SJSA1 (cell line): Measurements from ENCODE around the gene TAF15. TPM values are rescaled to one million over a fixed set of nuclear protein-coding genes. Genes with fewer than 3 reads are reported as not detected.

Source experiments
- DNase-seq, 2 experiments: peaks; one replicate each; pipeline ENCODE4 v3.0.0-alpha.2; 2015 to 2020; ENCODE audit warnings: low spot score in 2 of 2, low read depth in 1 of 2
- H3K27ac ChIP-seq: fragments of 250-450 bp; sonication (Bioruptor Pico); 2 replicates; pipeline ENCODE4 v1.5.1; 2020; ENCODE audit warnings: mild to moderate bottlenecking, moderate library complexity
- H3K27me3 ChIP-seq: fragments of 250-450 bp; sonication (Bioruptor Pico); replicated peaks from 2 replicates; pipeline ENCODE4 v1.5.1; 2020; ENCODE audit warnings: mild to moderate bottlenecking, moderate library complexity
- H3K36me3 ChIP-seq: fragments of 250-450 bp; sonication (Bioruptor Pico); 2 replicates; pipeline ENCODE4 v1.5.1; 2020; ENCODE audit warnings: mild to moderate bottlenecking
- H3K4me1 ChIP-seq: fragments of 250-450 bp; sonication (Bioruptor Pico); replicated peaks from 2 replicates; pipeline ENCODE4 v1.6.1; 2021; ENCODE audit warnings: mild to moderate bottlenecking
- H3K4me3 ChIP-seq: fragments of 250-450 bp; sonication (Bioruptor Pico); 2 replicates; pipeline ENCODE4 v1.5.1; 2020; ENCODE audit warnings: mild to moderate bottlenecking
- H3K9me3 ChIP-seq: fragments of 250-450 bp; sonication (Bioruptor Pico); replicated peaks from 2 replicates; pipeline ENCODE4 v1.5.1; 2020; ENCODE audit warnings: mild to moderate bottlenecking
- total RNA-seq: library from RNA; depleted of rRNA; stranded (reverse); fragments of >200 nt; shearing (Covaris generic); gene quantifications from 2 replicates; pipeline ENCODE4 v1.2.3, GENCODE V29; 2014

TAF15 gene
- total RNA-seq, 1 experiment from 2014 or later, result 33.6 TPM

DNA sequence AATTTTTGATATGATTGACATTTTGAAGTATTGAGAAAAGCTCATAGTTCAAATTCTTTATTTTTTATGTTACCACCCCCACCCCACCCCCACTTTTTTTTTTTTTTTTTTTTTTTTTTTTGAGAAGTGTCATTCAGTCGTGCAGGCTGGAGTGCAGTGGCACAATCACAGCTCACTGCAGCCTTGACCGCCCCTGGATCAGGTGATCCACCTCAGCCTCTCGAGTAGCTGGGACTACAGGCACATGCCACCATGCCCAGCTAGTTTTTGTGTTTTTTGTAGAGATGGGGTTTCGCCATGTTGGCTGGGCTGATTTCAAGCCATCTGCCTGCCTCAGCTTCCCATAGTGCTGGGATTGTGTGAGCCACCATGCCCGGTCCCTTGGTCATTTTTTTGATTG lies 7.4 kb downstream of the TAF15 start:
- Histone ChIP-seq H3K36me3 (peaks cover 69% of the 10 kb centered on the region), H3K9me3 (no peaks in the 10 kb centered on the region), H3K4me3 (no peak overlapping the region), H3K27ac (no peak overlapping the region), H3K27me3 (no peaks in the 10 kb centered on the region), H3K4me1 (no peaks in the 10 kb centered on the region)
- DNase-seq, result no peak

- DNase-seq, result no peak
- Histone ChIP-seq H3K27ac (no peak overlapping the region), H3K27me3 (no peaks in the 10 kb centered on the region), H3K9me3 (no peaks in the 10 kb centered on the region), H3K4me1 (no peaks in the 10 kb centered on the region), H3K36me3 (peaks cover 70% of the 10 kb centered on the region), H3K4me3 (no peak overlapping the region)
Observed at GRCh38 chr17:35817196-35817595, 7.9 kb downstream of the TAF15 start.

- H3K4me1 ChIP-seq, result no peaks in the 10 kb centered on the region
- H3K27me3 ChIP-seq, result no peaks in the 10 kb centered on the region
- H3K27ac ChIP-seq, result no peak overlapping the region
- no peak overlapping the region for H3K4me3 ChIP-seq
- no peak for DNase-seq
- no peaks in the 10 kb centered on the region for H3K9me3 ChIP-seq
- H3K36me3 ChIP-seq, result peaks cover 85% of the 10 kb centered on the region
Observed at GRCh38 chr17:35819455-35819854, 10.2 kb downstream of the TAF15 start.

DNA sequence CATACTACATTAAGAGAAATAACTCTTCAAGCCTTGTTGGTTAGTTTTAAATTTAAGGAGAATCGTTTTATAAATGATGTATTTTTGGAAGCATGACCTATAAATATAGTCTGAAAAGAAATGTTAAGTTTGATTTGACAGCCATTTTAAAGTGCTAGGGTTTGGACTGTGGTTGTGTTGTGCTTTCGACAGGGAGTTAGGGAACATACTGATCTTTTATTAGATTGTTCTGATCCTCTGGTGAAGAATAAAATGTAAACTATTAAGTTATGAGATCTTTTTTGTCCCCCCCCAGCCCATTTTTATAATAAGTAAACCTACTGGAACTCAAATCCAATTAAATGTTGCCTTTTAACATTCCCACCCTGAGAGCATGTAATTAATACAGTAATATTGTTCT lies 12.0 kb downstream of the TAF15 start:
- Histone ChIP-seq H3K27me3 (no peaks in the 10 kb centered on the region), H3K4me3 (no peak overlapping the region), H3K9me3 (no peaks in the 10 kb centered on the region), H3K36me3 (peaks cover 92% of the 10 kb centered on the region), H3K27ac (no peak overlapping the region), H3K4me1 (no peaks in the 10 kb centered on the region)
- no peak for DNase-seq

- H3K9me3 ChIP-seq, result no peaks in the 10 kb centered on the region
- no peak overlapping the region for H3K27ac ChIP-seq
- peaks cover 86% of the 10 kb centered on the region for H3K36me3 ChIP-seq
- no peaks in the 10 kb centered on the region for H3K27me3 ChIP-seq
- no peaks in the 10 kb centered on the region for H3K4me1 ChIP-seq
- H3K4me3 ChIP-seq, result no peak overlapping the region
- no peak for DNase-seq
Observed at GRCh38 chr17:35825206-35825605, 15.9 kb downstream of the TAF15 start.

- no peak overlapping the region for H3K4me3 ChIP-seq
- no peaks in the 10 kb centered on the region for H3K9me3 ChIP-seq
- H3K36me3 ChIP-seq, result peaks cover 95% of the 10 kb centered on the region
- no peaks in the 10 kb centered on the region; the same call in 1 of the 2 replicates for H3K27me3 ChIP-seq
- H3K27ac ChIP-seq, result no peak overlapping the region
- no peaks in the 10 kb centered on the region for H3K4me1 ChIP-seq
- DNase-seq, result no peak
Observed at GRCh38 chr17:35841101-35841500, 31.8 kb downstream of the TAF15 start.

DNA sequence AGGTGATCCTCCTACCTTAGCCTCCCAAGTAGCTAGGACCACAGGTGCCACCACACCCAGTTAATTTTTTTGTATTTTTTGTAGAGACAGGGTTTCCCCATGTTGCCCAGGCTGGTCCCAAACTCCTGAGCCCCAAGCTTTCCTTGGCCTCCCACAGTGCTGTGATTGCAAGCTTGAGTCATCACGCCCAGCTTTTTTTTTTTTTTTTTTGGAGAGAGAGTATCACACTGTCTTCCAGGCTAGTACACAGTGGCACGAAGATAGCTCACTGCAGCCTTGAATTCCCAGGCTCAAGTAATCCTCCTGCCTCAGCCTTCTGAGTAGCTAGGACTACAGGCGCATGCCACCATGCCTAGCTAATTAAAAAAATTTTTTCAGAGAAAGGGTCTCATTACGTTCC lies 32.2 kb downstream of the TAF15 start:
- Histone ChIP-seq H3K4me1 (no peaks in the 10 kb centered on the region), H3K36me3 (peaks cover 95% of the 10 kb centered on the region), H3K27ac (no peak overlapping the region), H3K9me3 (no peaks in the 10 kb centered on the region), H3K4me3 (no peak overlapping the region), H3K27me3 (no peaks in the 10 kb centered on the region; the same call in 1 of the 2 replicates)
- no peak for DNase-seq

GRCh38 chr17:35842239-35842638 lies 33.0 kb downstream of the TAF15 start:
- H3K36me3 ChIP-seq, result peaks cover 94% of the 10 kb centered on the region
- no peak overlapping the region for H3K27ac ChIP-seq
- no peaks in the 10 kb centered on the region; the same call in 1 of the 2 replicates for H3K27me3 ChIP-seq
- no peaks in the 10 kb centered on the region for H3K4me1 ChIP-seq
- no peaks in the 10 kb centered on the region for H3K9me3 ChIP-seq
- no peak overlapping the region for H3K4me3 ChIP-seq
- DNase-seq, result no peak

DNA sequence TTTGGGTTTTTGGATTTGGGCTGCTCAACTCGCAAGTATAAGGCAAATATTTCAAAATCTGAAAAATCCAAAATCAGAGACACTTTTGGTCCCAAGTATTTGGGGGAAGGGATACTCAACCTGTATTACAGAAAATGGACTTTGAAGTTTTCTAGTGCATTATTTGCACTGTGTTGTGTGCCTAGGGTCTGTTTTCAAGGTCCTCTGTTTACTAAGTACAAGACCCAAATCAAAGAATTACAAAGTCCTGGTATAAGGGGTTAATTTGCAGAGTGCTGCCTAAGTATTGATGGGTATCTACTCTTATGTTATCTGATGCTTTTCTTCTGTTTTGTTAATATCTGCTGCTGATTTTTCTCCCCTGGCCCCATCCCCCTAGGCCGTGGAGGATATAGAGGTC lies 34.4 kb downstream of the TAF15 start:
- DNase-seq, result no peak
- Histone ChIP-seq H3K27ac (no peak overlapping the region), H3K27me3 (no peaks in the 10 kb centered on the region; the same call in 1 of the 2 replicates), H3K4me3 (no peak overlapping the region), H3K36me3 (peaks cover 92% of the 10 kb centered on the region), H3K4me1 (no peaks in the 10 kb centered on the region), H3K9me3 (no peaks in the 10 kb centered on the region)

DNA sequence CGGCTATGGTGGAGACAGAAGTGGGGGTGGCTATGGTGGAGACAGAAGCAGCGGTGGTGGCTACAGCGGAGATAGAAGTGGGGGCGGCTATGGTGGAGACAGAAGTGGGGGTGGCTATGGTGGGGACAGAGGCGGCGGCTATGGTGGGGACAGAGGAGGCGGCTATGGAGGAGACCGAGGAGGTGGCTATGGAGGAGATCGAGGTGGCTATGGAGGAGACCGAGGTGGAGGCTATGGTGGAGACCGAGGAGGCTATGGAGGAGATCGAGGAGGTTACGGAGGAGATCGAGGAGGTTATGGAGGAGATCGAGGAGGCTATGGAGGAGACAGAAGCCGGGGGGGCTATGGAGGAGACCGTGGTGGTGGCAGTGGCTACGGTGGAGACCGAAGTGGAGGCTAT lies 35.3 kb downstream of the TAF15 start:
- peaks cover 95% of the 10 kb centered on the region for H3K36me3 ChIP-seq
- H3K27me3 ChIP-seq, result no peaks in the 10 kb centered on the region; the same call in 1 of the 2 replicates
- no peaks in the 10 kb centered on the region for H3K4me1 ChIP-seq
- H3K4me3 ChIP-seq, result no peak overlapping the region
- H3K9me3 ChIP-seq, result no peaks in the 10 kb centered on the region
- no peak overlapping the region for H3K27ac ChIP-seq
- no peak for DNase-seq

DNA sequence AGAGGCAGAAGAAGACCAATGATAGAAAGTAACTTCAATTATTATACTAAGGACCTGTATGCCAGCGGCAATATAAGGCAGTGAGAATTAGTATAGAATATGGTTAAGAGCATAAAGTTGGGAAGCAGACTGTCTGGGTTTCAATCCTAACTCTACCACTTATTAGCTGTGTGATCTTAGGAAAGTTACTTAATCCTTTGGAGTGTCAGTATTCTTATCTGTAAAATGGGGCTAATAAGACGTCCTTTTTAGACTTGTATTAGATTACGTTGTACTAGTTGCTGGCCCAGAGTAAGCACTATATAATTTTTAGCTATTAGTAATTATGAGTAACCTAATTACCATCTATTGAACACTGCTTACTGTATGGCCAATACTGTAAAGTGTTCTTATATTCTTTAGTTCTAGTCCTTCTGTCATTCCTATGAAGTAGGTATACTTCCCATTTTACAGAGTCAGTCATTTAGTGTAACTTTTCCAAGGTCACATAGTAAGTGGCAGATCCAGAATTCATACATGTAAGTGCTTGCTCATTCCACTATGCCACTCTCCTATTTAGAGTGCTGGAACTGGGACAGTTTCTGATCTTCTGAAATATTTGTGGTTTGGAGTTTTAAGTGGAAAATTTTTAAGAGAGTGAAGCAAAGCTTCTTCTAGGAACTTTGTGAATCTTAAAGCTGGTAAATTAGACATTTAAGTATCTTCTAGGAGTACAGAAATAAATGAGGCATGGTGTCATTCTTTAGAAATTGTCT lies 36.9 kb downstream of the TAF15 start:
- Histone ChIP-seq H3K27me3 (no peaks in the 10 kb centered on the region; the same call in 1 of the 2 replicates), H3K9me3 (no peaks in the 10 kb centered on the region), H3K36me3 (peaks cover 90% of the 10 kb centered on the region), H3K27ac (no peak overlapping the region), H3K4me3 (no peak overlapping the region), H3K4me1 (no peaks in the 10 kb centered on the region)
- no peak for DNase-seq

- no peak for DNase-seq
- Histone ChIP-seq H3K36me3 (peaks cover 86% of the 10 kb centered on the region), H3K27me3 (no peaks in the 10 kb centered on the region; the same call in 1 of the 2 replicates), H3K9me3 (no peaks in the 10 kb centered on the region), H3K4me3 (no peak overlapping the region), H3K4me1 (no peaks in the 10 kb centered on the region), H3K27ac (no peak overlapping the region)
Observed at GRCh38 chr17:35847006-35847405, 37.7 kb downstream of the TAF15 start.

GRCh38 chr17:35847633-35848373 lies 38.5 kb downstream of the TAF15 start:
- Histone ChIP-seq H3K9me3 (no peaks in the 10 kb centered on the region), H3K4me3 (no peak overlapping the region), H3K4me1 (no peaks in the 10 kb centered on the region), H3K27ac (no peak overlapping the region), H3K36me3 (peaks cover 81% of the 10 kb centered on the region), H3K27me3 (no peaks in the 10 kb centered on the region; the same call in 1 of the 2 replicates)
- DNase-seq, result no peak
